Progenitor cell of endocrine pancreas (in vitro differentiated cells): ENCODE results near the gene CYP4B1. TPM values are rescaled to one million over a fixed set of nuclear protein-coding genes. Genes with fewer than 3 reads are reported as not detected.

Experiments used
- DNase-seq: peaks from one replicate; pipeline ENCODE4 v3.0.0; 2021; ENCODE audit warnings: low spot score; ENCODE audit not compliant: unreplicated experiment
- H3K27ac Mint-ChIP-seq: 2 replicates; pipeline ENCODE4 v1.8.0; 2021; ENCODE audit warnings: mild to moderate bottlenecking, moderate library complexity, mixed read lengths
- H3K27me3 Mint-ChIP-seq: 2 replicates; pipeline ENCODE4 v1.8.0; 2021; ENCODE audit warnings: mixed read lengths
- H3K36me3 Mint-ChIP-seq: 2 replicates; pipeline ENCODE4 v1.8.0; 2022; ENCODE audit warnings: mixed read lengths; ENCODE audit not compliant: insufficient read depth
- H3K4me1 Mint-ChIP-seq: 2 replicates; pipeline ENCODE4 v1.8.0; 2021; ENCODE audit warnings: low read depth, mixed read lengths
- H3K4me3 Mint-ChIP-seq: 2 replicates; pipeline ENCODE4 v1.8.0; 2021; ENCODE audit warnings: low read depth, mild to moderate bottlenecking, moderate library complexity, mixed read lengths
- H3K9me3 Mint-ChIP-seq: 2 replicates; pipeline ENCODE4 v1.8.0; 2021; ENCODE audit warnings: low read depth, mixed read lengths
- CTCF ChIP-seq: fragments of 200-600 bp; sonication (generic); IDR thresholded peaks from one replicate; pipeline ENCODE4 v1.5.0; 2021; ENCODE audit warnings: antibody characterized with exemption, mild to moderate bottlenecking; ENCODE audit not compliant: unreplicated experiment
- total RNA-seq: library from RNA; stranded (reverse); gene quantifications from 2 replicates; pipeline ENCODE4 v1.2.1, GENCODE V29; 2021

Gene CYP4B1
- total RNA-seq, 1 donor from 2014 or later: not detected

- DNase-seq: no peak
- H3K27ac Mint-ChIP-seq: no peak overlapping the region
- H3K4me1 Mint-ChIP-seq: no peaks in the 10 kb centered on the region
- TF ChIP-seq CTCF: no peak
- peaks cover 4% of the 10 kb centered on the region for H3K9me3 Mint-ChIP-seq
- no peaks in the 10 kb centered on the region for H3K27me3 Mint-ChIP-seq
- H3K4me3 Mint-ChIP-seq: no peak overlapping the region
- H3K36me3 Mint-ChIP-seq: no peaks in the 10 kb centered on the region
Observed at GRCh38 chr1:46862348-46862747, 63.5 kb downstream of the CYP4B1 start.

Other genes starting within 250 kb of the CYP4B1 start
- not detected in 2 replicates for gene KNCN, start 247.4 kb upstream of the CYP4B1 start, total RNA-seq
- gene MKNK1, start 194.8 kb upstream of the CYP4B1 start, total RNA-seq: 29.3 and 31.9 TPM in 2 replicates
- gene MOB3C, start 182.2 kb upstream of the CYP4B1 start, total RNA-seq: 5.5 and 5.6 TPM in 2 replicates
- gene ATPAF1, start 130.7 kb upstream of the CYP4B1 start, total RNA-seq: 52.7 and 53.9 TPM in 2 replicates
- gene TEX38, start 127.2 kb upstream of the CYP4B1 start, total RNA-seq: 0.31 and 0.38 TPM in 2 replicates
- 63.6 and 65.2 TPM in 2 replicates for gene EFCAB14, start 79.9 kb upstream of the CYP4B1 start, total RNA-seq
- not detected in 2 replicates for gene CYP4A11, start 142.4 kb downstream of the CYP4B1 start, total RNA-seq
- 0.24 and 0.80 TPM in 2 replicates for gene CYP4X1, start 224.6 kb downstream of the CYP4B1 start, total RNA-seq